Glomerular endothelial cell (primary cell): ENCODE results near the gene CBL. TPM values are rescaled to one million over a fixed set of nuclear protein-coding genes. Genes with fewer than 3 reads are reported as not detected.

Experiments used
- DNase-seq: peaks from one replicate; pipeline ENCODE4 v3.0.0-alpha.2; 2011; ENCODE audit warnings: low read depth, low spot score; ENCODE audit errors: extremely low read depth
- total RNA-seq: library from RNA; depleted of rRNA; stranded (reverse); fragments of >200 nt; gene quantifications from 2 replicates; pipeline ENCODE4 v1.2.3, GENCODE V29; 2015

CBL gene
- total RNA-seq, 1 donor from 2014 or later, result 38.7 TPM

- no peak for DNase-seq
These were observed 56.7 kb downstream of the CBL start for GRCh38 chr11:119262668-119263351.

GRCh38 chr11:119263352-119263940, 57.3 kb downstream of the CBL start:
- no peak for DNase-seq

DNA sequence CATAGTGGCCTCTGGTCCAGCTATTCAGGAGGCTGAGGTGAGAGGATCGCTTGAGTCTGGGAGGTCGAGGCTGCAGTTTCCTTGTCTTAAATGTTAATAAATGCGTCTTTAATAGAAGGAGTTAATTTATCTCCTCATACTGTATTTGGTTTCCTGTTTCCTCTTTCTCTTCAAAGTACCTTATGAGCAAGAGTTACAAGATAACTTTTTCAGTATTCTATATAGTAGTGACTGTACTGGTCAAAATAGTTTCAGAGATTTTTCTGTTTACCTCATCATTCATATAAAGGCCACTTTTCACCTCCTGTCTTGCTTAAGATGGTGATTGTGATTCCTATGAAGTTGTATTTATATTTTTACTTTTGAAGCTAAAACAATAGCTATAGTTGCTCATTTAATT, 59.9 kb downstream of the CBL start:
- DNase-seq, result no peak

- no peak for DNase-seq
These were observed 60.5 kb downstream of the CBL start for GRCh38 chr11:119266517-119267255.

DNA sequence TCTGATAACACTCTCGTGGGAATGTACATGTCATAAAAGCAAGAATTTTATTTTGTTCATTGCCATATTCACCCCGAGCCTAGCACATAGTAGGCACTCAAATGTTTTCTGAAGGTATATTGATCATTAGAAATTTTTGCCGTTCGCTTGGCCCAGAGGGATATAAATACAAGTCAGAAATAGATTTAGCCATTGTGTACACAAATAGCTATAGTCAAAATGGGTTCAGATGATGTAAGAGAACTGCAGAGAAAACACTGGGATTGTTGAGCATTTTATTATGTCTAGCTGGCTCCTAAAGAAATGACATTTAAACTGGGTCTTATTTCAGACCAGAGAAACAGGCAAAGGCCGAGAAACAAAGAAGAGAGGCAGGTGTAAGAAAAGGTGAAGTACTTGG, 61.5 kb downstream of the CBL start:
- no peak for DNase-seq

DNA sequence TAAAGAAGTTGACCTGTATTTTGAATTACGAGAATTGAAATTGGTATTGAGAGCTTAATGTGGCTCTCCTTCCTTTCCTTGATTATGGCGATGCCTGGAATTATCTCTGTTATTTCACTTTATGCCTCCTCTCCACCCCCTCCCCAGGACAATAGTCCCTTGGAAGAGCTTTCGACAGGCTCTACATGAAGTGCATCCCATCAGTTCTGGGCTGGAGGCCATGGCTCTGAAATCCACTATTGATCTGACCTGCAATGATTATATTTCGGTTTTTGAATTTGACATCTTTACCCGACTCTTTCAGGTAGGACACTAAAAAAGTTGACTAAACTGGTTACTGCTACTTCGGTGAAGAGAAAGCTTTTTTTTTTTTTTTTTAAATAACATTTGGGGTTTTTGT, 67.6 kb downstream of the CBL start:
- DNase-seq, result no peak

- no peak for DNase-seq
These were observed 71.5 kb downstream of the CBL start for GRCh38 chr11:119277660-119278059.

- no peak for DNase-seq
These were observed 76.4 kb downstream of the CBL start for GRCh38 chr11:119282495-119282894.

- DNase-seq, result no peak
These were observed 78.4 kb downstream of the CBL start for GRCh38 chr11:119284344-119285157.

GRCh38 chr11:119285431-119285830, 79.3 kb downstream of the CBL start:
- DNase-seq, result no peak

GRCh38 chr11:119288219-119288618, 82.1 kb downstream of the CBL start:
- no peak for DNase-seq

- no peak for DNase-seq
These were observed 84.9 kb downstream of the CBL start for GRCh38 chr11:119290894-119291497.

DNA sequence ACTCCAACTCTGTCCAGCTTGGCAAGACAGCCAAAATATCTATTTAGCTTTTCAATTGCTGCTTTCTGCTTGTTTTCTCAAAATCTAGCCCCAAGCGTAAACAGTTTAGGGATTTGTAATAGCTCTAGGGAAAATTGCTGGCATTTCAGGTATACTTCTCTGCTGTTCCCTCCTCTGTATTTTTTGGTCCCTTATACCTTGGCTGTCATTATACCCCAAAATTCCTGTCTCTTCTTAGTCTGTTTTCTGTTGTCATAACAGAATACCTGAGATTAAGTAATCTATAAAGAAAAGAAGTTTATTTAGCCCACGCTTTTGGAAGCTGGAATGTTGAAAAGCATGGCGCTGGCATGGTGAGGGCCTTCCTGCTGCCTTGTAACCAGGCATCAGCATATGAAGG, 87.3 kb downstream of the CBL start:
- DNase-seq, result no peak

- DNase-seq, result no peak
These were observed 89.0 kb downstream of the CBL start for GRCh38 chr11:119295178-119295577.

DNA sequence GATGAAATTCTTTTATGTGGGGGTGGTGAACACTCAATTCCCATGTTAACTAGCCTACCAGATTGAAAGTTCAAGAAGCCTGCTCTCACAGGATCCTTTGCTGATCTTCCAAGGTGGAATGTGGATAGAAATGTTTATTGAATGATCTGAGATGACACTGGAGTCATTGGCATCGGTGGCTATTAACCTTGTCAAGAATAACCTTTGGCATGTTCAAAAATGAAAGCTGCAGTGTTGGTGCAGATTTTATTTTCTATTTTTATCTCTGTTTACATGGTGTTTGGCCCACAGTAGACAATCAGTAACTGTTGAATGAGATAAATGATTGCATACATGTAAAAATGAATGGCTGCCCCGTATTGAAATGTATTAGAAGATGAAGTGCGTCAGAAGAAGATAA, 91.8 kb downstream of the CBL start:
- DNase-seq, result no peak

- no peak for DNase-seq
These were observed 92.6 kb downstream of the CBL start for GRCh38 chr11:119298726-119299125.

- no peak for DNase-seq
These were observed 93.3 kb downstream of the CBL start for GRCh38 chr11:119299416-119299815.

DNA sequence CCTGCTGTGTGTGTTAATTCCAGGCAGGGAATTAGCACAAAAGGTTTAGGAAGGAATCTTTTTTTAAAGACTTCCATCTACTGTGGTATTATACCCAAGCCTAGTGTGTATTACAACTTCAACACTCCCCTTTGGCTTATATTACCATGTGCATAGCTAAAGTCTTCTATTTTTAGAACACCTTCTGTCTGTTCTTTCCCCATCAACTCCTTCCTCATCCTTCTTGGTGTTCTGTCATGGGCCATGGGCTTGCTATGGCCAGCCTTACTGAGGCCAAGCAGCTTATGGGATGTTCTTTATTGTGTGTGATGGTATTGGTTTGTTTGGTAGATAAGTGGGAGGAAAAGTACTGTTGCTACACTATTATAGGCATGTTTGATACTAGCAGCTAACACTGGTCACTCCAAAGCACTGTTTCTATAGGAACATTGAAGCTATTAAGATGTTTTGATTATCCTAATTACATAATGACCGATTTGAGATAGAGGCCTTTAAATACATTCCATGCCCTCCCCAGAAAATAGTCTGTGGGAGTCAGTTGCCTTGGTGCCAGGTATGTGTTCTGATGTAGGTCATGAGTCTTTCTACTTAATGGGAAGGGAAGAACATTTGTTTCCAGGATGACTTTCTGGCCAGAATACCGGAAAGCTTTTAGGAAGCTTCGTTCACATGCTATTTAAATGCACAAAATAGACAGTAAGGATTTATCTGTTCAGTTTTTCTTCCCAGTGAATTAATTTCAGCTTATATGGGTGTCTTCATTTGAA, 94.2 kb downstream of the CBL start:
- no peak for DNase-seq

- no peak for DNase-seq
These were observed 97.1 kb downstream of the CBL start for GRCh38 chr11:119303227-119303718.
